ENCODE measurements around the gene MMP11.

Gene MMP11

DNA sequence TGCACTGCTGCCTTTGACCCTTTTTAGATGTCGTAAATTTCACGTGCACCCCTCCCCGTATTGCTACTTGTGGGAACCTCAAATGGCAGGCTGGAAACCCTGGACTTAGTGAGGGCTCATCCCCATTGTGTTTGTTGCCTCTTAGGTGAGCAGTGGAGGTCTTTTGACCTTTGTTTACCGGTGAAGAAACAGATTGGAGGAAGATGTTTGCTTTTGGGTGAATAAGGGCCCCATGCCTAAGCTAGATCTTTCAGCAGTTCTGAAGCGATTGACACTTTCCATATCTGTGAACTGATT, 14.9 kb downstream of the MMP11 start:
- TF ChIP-seq ZFX (IDR thresholded peaks at IDR 0.05; ENCODE audit: borderline replicate concordance): no peak
- TF ChIP-seq, protein P1, sequence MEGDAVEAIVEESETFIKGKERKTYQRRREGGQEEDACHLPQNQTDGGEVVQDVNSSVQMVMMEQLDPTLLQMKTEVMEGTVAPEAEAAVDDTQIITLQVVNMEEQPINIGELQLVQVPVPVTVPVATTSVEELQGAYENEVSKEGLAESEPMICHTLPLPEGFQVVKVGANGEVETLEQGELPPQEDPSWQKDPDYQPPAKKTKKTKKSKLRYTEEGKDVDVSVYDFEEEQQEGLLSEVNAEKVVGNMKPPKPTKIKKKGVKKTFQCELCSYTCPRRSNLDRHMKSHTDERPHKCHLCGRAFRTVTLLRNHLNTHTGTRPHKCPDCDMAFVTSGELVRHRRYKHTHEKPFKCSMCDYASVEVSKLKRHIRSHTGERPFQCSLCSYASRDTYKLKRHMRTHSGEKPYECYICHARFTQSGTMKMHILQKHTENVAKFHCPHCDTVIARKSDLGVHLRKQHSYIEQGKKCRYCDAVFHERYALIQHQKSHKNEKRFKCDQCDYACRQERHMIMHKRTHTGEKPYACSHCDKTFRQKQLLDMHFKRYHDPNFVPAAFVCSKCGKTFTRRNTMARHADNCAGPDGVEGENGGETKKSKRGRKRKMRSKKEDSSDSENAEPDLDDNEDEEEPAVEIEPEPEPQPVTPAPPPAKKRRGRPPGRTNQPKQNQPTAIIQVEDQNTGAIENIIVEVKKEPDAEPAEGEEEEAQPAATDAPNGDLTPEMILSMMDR (IDR thresholded peaks at IDR 0.05): no peak
- peak overlapping the region; percentile 98 for H3K27ac ChIP-seq

DNA sequence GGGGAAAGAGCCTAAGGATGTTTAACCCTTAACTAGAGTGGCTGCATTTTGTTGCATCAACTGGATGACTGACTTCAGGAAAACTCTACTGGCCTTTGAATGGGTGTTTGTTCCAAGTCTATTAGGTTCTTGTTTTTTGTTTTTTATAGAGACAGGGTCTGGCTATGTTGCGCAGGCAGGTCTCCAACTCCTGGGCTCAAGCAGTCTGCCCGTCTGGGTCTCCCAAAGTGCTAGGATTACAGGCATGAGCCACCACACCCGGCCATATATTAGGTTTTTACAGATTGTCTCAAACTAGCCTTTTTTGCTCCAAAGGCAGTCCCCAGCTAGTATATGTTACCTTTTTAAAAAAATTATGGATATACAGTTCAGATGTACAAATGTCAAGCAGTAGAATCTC, 15.3 kb downstream of the MMP11 start:
- TF ChIP-seq, protein P1 (IDR thresholded peaks at IDR 0.05): no peak
- TF ChIP-seq ZFX (IDR thresholded peaks at IDR 0.05; ENCODE audit: borderline replicate concordance): no peak
- peak overlapping the region; percentile 98 for H3K27ac ChIP-seq

DNA sequence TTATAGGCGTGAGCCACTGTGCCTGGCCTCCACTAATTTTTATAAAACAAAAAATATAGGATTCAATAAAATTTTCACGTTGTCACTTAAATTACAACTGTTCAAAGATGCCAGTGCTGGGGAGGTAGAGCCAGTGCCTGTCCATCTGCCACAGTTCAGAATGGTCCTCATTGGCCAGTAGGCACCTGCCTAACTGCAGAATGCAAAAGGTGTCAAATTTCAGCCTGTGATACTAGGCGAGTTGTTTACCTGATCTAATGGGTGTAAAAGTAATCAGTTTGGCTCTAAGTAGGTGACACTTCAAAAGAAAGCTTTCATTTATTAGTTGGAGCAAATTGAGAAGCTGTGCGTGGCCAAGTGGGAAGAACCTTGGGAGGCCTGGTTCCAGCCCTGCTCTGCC, 16.5 kb downstream of the MMP11 start:
- TF ChIP-seq ZFX (IDR thresholded peaks at IDR 0.05; ENCODE audit: borderline replicate concordance): no peak
- TF ChIP-seq, protein P1 (IDR thresholded peaks at IDR 0.05): no peak
- peak overlapping the region; percentile 98 for H3K27ac ChIP-seq

DNA sequence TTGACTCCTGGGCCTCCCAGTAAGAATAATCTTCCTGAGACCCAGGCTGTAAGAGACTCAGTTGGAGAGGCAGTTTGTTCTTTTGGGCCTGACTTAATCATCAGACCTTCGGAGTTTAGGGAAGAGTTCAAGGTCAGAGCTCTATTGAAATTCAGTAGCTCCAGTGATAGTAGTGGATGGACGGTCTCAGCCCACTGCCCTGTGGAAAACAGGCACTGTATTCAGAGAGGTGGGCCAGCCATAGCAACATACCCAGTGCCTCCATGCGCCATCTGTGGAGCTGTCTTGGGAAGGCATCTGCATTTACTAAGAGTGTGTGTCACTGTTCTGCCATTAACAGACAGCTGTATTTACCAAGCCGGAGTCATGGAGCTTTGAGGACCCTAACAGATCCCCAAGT, 17.0 kb downstream of the MMP11 start:
- H3K27ac ChIP-seq: peak overlapping the region; percentile 98; the same call in 1 of the 2 replicates
- TF ChIP-seq, protein P1 (IDR thresholded peaks at IDR 0.05): no peak
- no peak for TF ChIP-seq ZFX (IDR thresholded peaks at IDR 0.05; ENCODE audit: borderline replicate concordance)

DNA sequence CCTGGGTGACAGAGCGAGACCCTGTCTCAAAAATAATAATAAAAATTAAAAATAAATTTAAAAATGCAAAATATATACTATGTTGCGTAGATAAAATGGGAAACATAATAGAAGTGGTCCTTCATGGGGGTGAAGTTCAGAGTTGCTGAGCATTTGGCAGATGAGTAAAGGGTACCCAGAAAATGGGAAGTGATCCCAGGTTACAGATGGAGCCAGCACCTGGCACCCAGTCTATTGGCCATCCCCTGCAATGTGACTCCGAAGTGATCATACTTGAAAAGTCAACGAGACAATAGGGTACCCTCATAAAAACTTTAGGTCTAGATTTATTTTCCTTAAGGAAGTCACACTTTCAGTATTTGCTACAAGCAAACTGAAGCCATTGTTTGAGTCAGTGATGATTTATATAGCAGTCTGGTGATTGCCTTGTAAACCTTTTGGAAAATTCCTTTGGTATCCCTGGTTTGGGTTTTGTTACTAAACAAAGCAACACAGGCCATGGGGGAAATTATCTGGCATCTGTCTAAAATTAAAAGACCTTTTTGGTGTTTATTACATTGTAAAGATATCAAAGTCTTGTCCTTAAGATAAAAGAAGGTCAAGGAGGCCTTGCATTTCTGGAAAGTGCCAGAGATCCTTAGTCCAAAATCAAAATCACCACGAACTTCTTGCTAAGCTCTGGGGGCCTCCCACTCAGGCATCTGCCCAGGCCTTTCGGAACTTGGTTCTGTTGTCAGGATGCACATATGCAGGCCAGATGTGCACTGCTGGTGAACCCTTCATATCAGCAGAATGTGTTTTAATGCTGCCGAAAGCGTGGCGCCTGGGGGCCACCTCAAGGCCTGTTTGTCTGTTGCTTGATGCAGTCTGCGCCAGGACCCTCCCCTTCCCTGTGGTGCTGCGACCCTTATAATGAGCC, 18.4 kb downstream of the MMP11 start:
- H3K27ac ChIP-seq: no peak overlapping the region

DNA sequence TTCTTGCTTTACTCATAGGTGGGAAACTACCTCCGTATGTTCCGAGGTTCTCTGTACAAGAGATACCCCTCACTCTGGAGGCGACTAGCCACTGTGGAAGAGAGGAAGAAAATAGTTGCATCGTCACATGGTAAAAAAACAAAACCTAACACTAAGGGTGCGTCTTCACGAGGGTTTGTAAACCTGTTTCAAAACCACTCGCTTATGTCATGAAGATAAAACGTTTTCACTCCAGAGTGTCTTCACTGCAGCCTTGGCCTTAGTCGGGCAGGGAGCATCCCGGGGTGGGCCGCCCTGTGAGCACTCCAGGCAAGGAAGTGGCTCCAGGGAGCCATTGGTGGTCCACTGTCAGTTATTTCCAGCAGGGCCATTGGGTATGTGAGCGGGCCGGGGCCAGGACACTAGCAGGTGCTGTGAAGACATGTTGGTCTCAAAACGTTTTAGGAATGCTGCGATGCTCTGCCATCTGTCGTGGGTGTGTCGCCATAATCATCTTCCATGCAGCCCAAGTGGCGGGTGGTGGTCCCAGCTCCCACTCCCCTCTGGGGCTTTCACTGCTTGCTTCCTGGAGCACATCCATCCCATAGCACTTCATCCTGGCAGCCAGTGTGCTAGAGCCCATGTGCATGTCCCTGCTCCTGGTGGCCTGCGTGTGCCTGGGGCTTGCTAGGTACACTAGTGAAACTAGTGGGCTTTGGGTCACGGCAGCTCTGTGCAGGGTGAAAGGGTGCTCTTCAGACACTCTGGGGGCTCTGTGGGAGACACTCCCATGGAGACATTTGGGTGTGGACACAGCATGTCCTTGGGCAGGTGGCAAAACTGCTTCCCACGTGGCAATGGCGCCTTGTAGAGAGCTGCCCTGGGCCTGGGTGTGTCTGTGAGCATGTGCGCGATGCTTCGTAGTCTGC, 19.3 kb downstream of the MMP11 start:
- H3K27ac ChIP-seq: no peak overlapping the region
- no peak for TF ChIP-seq ZFX (IDR thresholded peaks at IDR 0.05; ENCODE audit: borderline replicate concordance)
- TF ChIP-seq, protein P1 (IDR thresholded peaks at IDR 0.05): no peak

More for the DNA sequence above, 18.4 kb downstream of the MMP11 start:
- no peak for TF ChIP-seq ZFX (IDR thresholded peaks at IDR 0.05; ENCODE audit: borderline replicate concordance)
- TF ChIP-seq, protein P1 (IDR thresholded peaks at IDR 0.05): no peak
